ENCODE data around the gene PUS7.
A peak's percentile ranks its signal among the peaks of the same experiment; 100 is the strongest.
"Not testable (repeated sequence)": the region's sequence is repeated elsewhere in the genome, so short reads cannot be mapped to it uniquely, and the experiment has no call there.

The PUS7 gene

DNA sequence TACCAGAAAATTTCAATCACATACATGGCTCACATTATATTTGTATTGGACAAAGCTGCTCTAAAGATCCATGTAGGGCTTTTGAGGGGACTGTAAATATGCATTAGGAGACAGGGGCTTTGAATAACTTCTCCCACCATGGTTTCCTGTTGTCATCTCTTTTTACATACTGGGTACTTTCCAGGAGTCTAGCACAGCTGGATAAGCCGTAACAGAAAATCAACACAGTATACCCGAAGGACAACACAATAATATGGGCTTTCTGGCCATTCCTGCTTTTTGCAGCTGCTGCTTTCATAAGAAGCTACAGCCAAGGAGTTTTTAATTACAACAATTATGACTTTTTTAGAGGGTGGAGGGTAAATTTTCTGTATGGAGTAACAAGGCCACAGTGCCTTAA, 70.0 kb downstream of the PUS7 start:
- Histone ChIP-seq H3K27ac (ENCODE audit: low read depth, low read length) (no peak overlapping the region), H3K36me3 (ENCODE audit: low read length) (0 out of 2 replicates have a peak, but pooled peaks cover 5% of the 10 kb centered on the region), H3F3A (ENCODE audit: insufficient read depth) (peaks cover 11% of the 10 kb centered on the region), H3K9me2 (replicated peaks; ENCODE audit: insufficient read depth, low read length) (no peaks in the 10 kb centered on the region), H3K27me3 (ENCODE audit: low read length) (no peaks in the 10 kb centered on the region), H3K9me3 (ENCODE audit: insufficient read depth, low read length) (no peaks in the 10 kb centered on the region), H3K4me2 (ENCODE audit: low read depth, low read length, poor library complexity, severe bottlenecking) (no peak overlapping the region), H3K4me3 (ENCODE audit: insufficient read depth, low read length, poor library complexity, severe bottlenecking) (no peak overlapping the region), H3K9ac (ENCODE audit: low read length) (no peak overlapping the region), H4K20me1 (ENCODE audit: low read depth, low read length) (no peaks in the 10 kb centered on the region), H2AFZ (ENCODE audit: low read depth, low read length, severe bottlenecking) (no peak overlapping the region), H3K79me2 (ENCODE audit: insufficient read depth, low read length) (no peaks in the 10 kb centered on the region)
- TF ChIP-seq EZH2phosphoT487 (conservative IDR thresholded peaks at IDR 0.05; ENCODE audit: low read length): no peak

DNA sequence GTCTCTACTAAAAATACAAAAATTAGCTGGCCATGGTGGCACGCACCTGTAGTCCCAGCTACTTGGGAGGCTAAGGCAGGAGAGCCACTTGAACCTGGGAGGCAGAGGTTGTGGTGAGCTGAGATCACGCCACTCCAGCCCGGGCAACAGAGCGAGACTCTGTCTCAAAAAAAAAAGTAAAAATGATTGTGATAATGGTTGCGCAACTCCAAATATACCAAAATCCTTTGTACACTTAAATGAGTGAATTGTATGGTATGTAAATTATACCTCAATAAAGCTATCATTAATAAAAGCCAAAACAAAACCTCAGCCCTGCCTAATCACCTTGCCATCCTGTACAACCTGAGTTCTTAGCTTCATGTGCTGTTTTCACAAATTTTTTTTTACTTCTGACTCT, 71.2 kb downstream of the PUS7 start:
- not testable (repeated sequence) for H3K9me3 ChIP-seq (ENCODE audit: insufficient read depth, low read length); H3K9ac ChIP-seq (ENCODE audit: low read length); H3K9me2 ChIP-seq (replicated peaks; ENCODE audit: insufficient read depth, low read length); H3K79me2 ChIP-seq (ENCODE audit: insufficient read depth, low read length); H3K4me2 ChIP-seq (ENCODE audit: low read depth, low read length, poor library complexity, severe bottlenecking); H3K36me3 ChIP-seq (ENCODE audit: low read length); H4K20me1 ChIP-seq (ENCODE audit: low read depth, low read length); H3K27me3 ChIP-seq (ENCODE audit: low read length); H3K4me3 ChIP-seq (ENCODE audit: insufficient read depth, low read length, poor library complexity, severe bottlenecking); H3K27ac ChIP-seq (ENCODE audit: low read depth, low read length); H2AFZ ChIP-seq (ENCODE audit: low read depth, low read length, severe bottlenecking)
- peaks cover 11% of the 10 kb centered on the region for H3F3A ChIP-seq (ENCODE audit: insufficient read depth)

DNA sequence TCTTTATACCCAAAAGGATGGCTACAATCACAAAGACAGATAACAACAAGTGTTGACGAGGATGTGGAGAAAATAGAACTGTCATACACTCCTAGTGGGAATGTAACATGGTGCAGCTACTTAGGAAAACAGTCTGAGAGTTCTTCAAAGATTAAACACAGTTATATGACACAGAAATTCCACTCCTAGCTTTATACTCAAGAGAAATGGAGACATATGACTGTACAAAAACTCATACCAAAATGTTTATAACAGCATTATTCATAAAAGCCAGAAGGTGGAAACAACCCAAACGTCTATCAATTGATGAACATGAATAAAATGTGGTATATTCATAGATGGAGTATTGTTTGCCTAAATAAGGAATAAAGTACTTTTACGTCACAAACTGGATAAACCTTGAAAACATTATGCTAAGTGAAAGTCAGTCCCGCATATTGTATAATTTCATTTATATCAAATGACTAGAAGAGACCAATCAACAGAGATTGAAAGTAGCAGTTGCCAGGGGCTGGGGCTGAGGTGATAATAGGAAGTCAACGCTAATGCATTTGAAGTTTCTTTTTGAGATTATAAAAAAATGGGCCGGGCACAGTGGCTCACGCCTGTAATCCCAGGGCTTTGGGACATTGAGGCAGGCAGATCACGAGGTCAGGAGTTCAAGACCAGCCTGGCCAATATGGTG, 71.8 kb downstream of the PUS7 start:
- H3K79me2 ChIP-seq (ENCODE audit: insufficient read depth, low read length): no peaks in the 10 kb centered on the region
- no peaks in the 10 kb centered on the region for H3K27me3 ChIP-seq (ENCODE audit: low read length)
- no peaks in the 10 kb centered on the region for H4K20me1 ChIP-seq (ENCODE audit: low read depth, low read length)
- no peak overlapping the region for H3K4me3 ChIP-seq (ENCODE audit: insufficient read depth, low read length, poor library complexity, severe bottlenecking)
- no peaks in the 10 kb centered on the region for H3K9me2 ChIP-seq (replicated peaks; ENCODE audit: insufficient read depth, low read length)
- H3K9ac ChIP-seq (ENCODE audit: low read length): no peak overlapping the region
- H3K4me2 ChIP-seq (ENCODE audit: low read depth, low read length, poor library complexity, severe bottlenecking): no peak overlapping the region
- no peak overlapping the region for H2AFZ ChIP-seq (ENCODE audit: low read depth, low read length, severe bottlenecking)
- no peak for TF ChIP-seq EZH2phosphoT487 (conservative IDR thresholded peaks at IDR 0.05; ENCODE audit: low read length)
- TF ChIP-seq, protein P1, sequence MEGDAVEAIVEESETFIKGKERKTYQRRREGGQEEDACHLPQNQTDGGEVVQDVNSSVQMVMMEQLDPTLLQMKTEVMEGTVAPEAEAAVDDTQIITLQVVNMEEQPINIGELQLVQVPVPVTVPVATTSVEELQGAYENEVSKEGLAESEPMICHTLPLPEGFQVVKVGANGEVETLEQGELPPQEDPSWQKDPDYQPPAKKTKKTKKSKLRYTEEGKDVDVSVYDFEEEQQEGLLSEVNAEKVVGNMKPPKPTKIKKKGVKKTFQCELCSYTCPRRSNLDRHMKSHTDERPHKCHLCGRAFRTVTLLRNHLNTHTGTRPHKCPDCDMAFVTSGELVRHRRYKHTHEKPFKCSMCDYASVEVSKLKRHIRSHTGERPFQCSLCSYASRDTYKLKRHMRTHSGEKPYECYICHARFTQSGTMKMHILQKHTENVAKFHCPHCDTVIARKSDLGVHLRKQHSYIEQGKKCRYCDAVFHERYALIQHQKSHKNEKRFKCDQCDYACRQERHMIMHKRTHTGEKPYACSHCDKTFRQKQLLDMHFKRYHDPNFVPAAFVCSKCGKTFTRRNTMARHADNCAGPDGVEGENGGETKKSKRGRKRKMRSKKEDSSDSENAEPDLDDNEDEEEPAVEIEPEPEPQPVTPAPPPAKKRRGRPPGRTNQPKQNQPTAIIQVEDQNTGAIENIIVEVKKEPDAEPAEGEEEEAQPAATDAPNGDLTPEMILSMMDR (IDR thresholded peaks at IDR 0.05; ENCODE audit: insufficient read depth, low read length, poor library complexity, severe bottlenecking): no peak
- no peak overlapping the region for H3K27ac ChIP-seq (ENCODE audit: low read depth, low read length)
- no peaks in the 10 kb centered on the region for H3K9me3 ChIP-seq (ENCODE audit: insufficient read depth, low read length)
- no peaks in the 10 kb centered on the region for H3K36me3 ChIP-seq (ENCODE audit: low read length)
- peaks cover 11% of the 10 kb centered on the region for H3F3A ChIP-seq (ENCODE audit: insufficient read depth)

DNA sequence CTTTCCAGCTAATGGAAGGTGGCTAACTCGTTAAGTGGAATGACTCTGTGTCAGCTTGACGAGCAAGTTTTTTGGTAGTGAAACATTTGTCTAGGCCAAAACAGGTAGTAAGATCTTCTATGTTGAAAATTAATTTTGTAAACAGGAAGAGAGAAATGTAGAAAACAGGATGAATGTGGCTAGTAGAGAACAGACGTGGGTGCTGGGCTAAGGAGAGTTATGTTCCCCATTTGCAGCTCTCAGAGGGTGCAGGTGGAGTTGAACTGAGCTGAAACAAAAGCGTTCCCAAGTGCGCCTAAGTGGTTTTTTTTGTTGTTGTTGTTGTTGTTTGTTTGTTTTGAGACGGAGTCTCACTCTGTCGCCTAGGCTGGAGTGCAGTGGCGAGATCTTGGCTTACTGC, 73.9 kb downstream of the PUS7 start:
- Histone ChIP-seq H2AFZ (ENCODE audit: low read depth, low read length, severe bottlenecking) (peak overlapping the region; percentile 63), H3K9me2 (replicated peaks; ENCODE audit: insufficient read depth, low read length) (no peaks in the 10 kb centered on the region)

More for the DNA sequence above, 73.9 kb downstream of the PUS7 start:
- Histone ChIP-seq H3K4me3 (ENCODE audit: insufficient read depth, low read length, poor library complexity, severe bottlenecking) (no peak overlapping the region), H3K4me2 (ENCODE audit: low read depth, low read length, poor library complexity, severe bottlenecking) (peak overlapping the region; percentile 28), H3K9ac (ENCODE audit: low read length) (0 out of 2 replicates have a peak overlapping the region, but pooled peaks have one; percentile 2), H3K9me3 (ENCODE audit: insufficient read depth, low read length) (no peaks in the 10 kb centered on the region), H3K79me2 (ENCODE audit: insufficient read depth, low read length) (no peaks in the 10 kb centered on the region), H3K27ac (ENCODE audit: low read depth, low read length) (peak overlapping the region; percentile 27; the same call in 1 of the 2 replicates), H3K27me3 (ENCODE audit: low read length) (no peaks in the 10 kb centered on the region), H3K36me3 (ENCODE audit: low read length) (no peaks in the 10 kb centered on the region), H3F3A (ENCODE audit: insufficient read depth) (no peaks in the 10 kb centered on the region), H4K20me1 (ENCODE audit: low read depth, low read length) (no peaks in the 10 kb centered on the region)
- TF ChIP-seq EZH2phosphoT487 (conservative IDR thresholded peaks at IDR 0.05; ENCODE audit: low read length): no peak
- TF ChIP-seq, protein P1 (IDR thresholded peaks at IDR 0.05; ENCODE audit: insufficient read depth, low read length, poor library complexity, severe bottlenecking): no peak

Measured in SU-DHL-6 (cell line).